ENCODE results near the gene MCM9. TPM values are rescaled to one million over a fixed set of nuclear protein-coding genes. Genes with fewer than 3 reads are reported as not detected.
"Not testable (repeated sequence)": the region's sequence is repeated elsewhere in the genome, so short reads cannot be mapped to it uniquely, and the experiment has no call there.

The MCM9 gene
- polyA plus RNA-seq, 4 donors: 3.1 to 18.9 (median 4.4) TPM

DNA sequence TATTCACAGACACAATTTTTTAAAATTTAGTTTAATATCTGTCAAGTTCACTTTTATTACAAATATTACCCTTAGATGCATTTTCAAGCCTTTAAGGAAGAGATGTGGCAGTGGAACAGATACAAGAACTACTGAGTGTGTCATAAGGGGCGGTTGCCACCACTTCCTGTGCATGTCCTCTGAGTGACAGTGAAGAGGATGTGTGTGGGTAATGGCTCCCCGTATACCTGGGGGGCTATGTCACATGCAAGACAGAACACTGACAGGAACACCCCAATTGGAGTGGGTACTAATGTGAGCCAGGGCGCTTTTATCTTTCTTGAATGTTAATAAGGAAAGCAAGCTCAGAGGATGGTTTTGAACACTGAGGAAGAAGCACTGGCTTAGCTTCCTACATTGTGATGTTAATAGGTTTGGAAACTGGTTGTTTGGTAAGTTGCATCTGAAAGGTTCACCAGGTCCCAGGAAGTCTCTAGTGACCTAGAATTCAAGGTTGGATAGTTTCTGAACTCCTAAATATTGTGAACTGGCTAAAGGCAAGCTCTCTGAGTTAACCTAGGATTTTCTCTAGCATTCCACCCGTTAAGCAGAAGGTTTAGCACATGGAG, 124.4 kb downstream of the MCM9 start:
- 66 to 87% (median 75%) methylated on average over 4 of the region's 4 CpGs for WGBS, 3 donors
- peaks cover 0 to 7% (median 4%) of the 10 kb centered on the region in 3 donors for H3K36me3 ChIP-seq (ENCODE audit: control insufficient read depth in 3 of 3, insufficient read depth in 2 of 3, low read depth in 1 of 3, low read length in 3 of 3)
- no peak overlapping the region for H3K27ac ChIP-seq (ENCODE audit: low read depth in 1 of 3, low read length in 2 of 3)
- H3K4me3 ChIP-seq (ENCODE audit: low read depth in 1 of 3, low read length in 3 of 3): no peak overlapping the region
- H3K9me3 ChIP-seq (ENCODE audit: control insufficient read depth in 2 of 2, insufficient read depth in 1 of 2, low read depth in 1 of 2, low read length in 1 of 2): no peaks in the 10 kb centered on the region
- H3K27me3 ChIP-seq (ENCODE audit: control insufficient read depth in 3 of 3, insufficient read depth in 3 of 3, low read length in 3 of 3): no peaks in the 10 kb centered on the region
- peak in 1 of 2 donors; percentile 69 for DNase-seq
- H3K4me1 ChIP-seq (ENCODE audit: control insufficient read depth in 3 of 3, insufficient read depth in 2 of 3, low read depth in 1 of 3, low read length in 2 of 3): peaks cover 0 to 2% (median 0%) of the 10 kb centered on the region in 3 donors
- no peak for FAIRE-seq

DNA sequence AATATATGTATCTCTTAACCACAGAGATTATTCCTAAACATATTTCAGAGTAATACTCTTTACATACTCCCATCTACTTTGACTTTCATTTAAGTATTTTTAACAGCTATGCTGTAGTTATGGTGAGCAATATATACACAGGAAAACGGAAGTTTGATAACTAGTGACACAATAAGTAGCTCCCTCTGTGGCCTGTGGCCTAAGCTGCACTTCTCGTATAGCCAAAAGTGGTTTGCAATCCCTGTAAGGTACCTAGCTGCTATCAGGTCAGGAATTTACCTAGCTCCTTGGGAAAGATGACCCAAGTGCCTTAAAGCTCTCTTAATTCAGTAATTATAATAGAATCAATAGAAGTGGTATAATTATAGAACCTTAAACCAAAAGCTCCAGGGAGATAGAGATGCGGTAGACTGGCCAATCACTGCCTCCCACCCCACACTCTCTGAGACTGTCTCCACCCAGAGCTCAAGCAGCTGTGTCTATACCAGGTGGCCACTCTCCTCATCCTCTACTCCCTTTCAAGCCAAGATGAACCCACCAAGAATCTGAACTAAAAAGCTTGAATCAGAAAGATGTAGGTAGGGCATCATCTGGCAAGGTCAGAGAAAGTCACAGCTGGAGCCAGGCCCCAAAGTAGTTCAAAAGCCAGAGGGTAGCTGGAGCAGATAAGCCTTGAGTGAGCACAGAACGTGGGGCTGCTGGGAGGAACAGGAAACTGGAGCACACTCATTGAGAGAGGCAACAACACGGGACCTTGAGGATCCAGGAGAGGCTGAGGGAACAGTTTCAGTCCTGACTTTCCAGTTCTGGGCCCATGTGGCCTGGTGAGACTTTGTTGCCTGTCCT, 125.9 kb downstream of the MCM9 start:
- Histone ChIP-seq H3K4me1 (ENCODE audit: control insufficient read depth in 3 of 3, insufficient read depth in 2 of 3, low read depth in 1 of 3, low read length in 2 of 3) (peaks cover 0 to 2% (median 0%) of the 10 kb centered on the region in 3 donors), H3K27ac (ENCODE audit: low read depth in 1 of 3, low read length in 2 of 3) (peak overlapping the region in 2 of 3 donors; percentile 22 to 51), H3K27me3 (ENCODE audit: control insufficient read depth in 3 of 3, insufficient read depth in 3 of 3, low read length in 3 of 3) (no peaks in the 10 kb centered on the region), H3K36me3 (ENCODE audit: control insufficient read depth in 3 of 3, insufficient read depth in 2 of 3, low read depth in 1 of 3, low read length in 3 of 3) (no peaks in the 10 kb centered on the region), H3K9me3 (ENCODE audit: control insufficient read depth in 2 of 2, insufficient read depth in 1 of 2, low read depth in 1 of 2, low read length in 1 of 2) (no peaks in the 10 kb centered on the region), H3K4me3 (ENCODE audit: low read depth in 1 of 3, low read length in 3 of 3) (no peak overlapping the region)
- DNase-seq (peak in 1 of 2 donors; percentile 30), FAIRE-seq (no peak)
- WGBS, 3 donors: 65 to 72% (median 65%) methylated on average over 5 of the region's 5 CpGs

DNA sequence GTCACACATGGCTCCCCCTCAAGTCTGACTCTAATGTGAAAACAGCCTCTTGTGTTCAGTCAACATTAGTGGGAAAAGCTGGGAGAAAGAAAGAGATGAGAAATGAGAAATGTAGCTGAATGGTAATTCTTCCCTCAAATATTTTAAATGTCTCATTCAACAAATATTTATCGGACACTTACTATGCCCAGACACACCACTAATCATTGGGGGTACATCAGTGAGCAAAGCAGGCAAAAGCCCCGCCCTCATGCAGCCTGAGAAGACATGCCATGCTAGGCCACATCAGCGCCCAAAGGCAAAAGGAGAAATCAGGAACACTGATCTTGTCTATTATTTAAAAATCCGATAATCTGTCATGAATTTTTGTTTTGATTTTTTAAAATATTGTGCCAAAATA, 130.9 kb downstream of the MCM9 start:
- no peak for FAIRE-seq
- no peak overlapping the region for H3K4me3 ChIP-seq (ENCODE audit: low read depth in 1 of 3, low read length in 3 of 3)
- no peaks in the 10 kb centered on the region for H3K27me3 ChIP-seq (ENCODE audit: control insufficient read depth in 3 of 3, insufficient read depth in 3 of 3, low read length in 3 of 3)
- WGBS, 3 donors: 88 to 92% (median 90%) methylated on average over 4 of the region's 4 CpGs
- DNase-seq: no peak
- H3K36me3 ChIP-seq (ENCODE audit: control insufficient read depth in 3 of 3, insufficient read depth in 2 of 3, low read depth in 1 of 3, low read length in 3 of 3): no peaks in the 10 kb centered on the region
- H3K27ac ChIP-seq (ENCODE audit: low read depth in 1 of 3, low read length in 2 of 3): no peak overlapping the region
- H3K9me3 ChIP-seq (ENCODE audit: control insufficient read depth in 2 of 2, insufficient read depth in 1 of 2, low read depth in 1 of 2, low read length in 1 of 2): no peaks in the 10 kb centered on the region
- peaks cover 0 to 3% (median 2%) of the 10 kb centered on the region in 3 donors for H3K4me1 ChIP-seq (ENCODE audit: control insufficient read depth in 3 of 3, insufficient read depth in 2 of 3, low read depth in 1 of 3, low read length in 2 of 3)

DNA sequence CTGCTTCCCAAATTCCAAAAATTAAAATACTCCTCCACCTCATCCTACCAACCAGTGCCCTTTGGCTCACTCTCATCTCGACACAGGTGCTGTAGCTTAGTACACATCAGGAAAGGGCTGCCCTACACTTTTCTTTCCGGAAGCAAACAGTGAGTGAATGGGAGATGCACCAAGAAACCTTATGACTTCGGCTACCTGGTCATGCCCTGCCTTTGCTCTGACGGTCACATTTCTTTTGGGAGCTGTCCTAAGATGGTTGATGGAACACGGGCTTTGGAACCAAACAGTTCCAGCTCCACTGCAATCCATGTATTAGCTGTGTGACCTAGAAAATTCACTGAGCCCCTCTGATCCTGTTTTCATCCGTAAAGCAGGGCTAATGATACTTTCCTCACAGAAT, 133.7 kb downstream of the MCM9 start:
- DNase-seq: no peak
- no peak for FAIRE-seq
- H3K36me3 ChIP-seq (ENCODE audit: control insufficient read depth in 3 of 3, insufficient read depth in 2 of 3, low read depth in 1 of 3, low read length in 3 of 3): no peaks in the 10 kb centered on the region
- H3K4me1 ChIP-seq (ENCODE audit: control insufficient read depth in 3 of 3, insufficient read depth in 2 of 3, low read depth in 1 of 3, low read length in 2 of 3): peaks cover 0 to 3% (median 2%) of the 10 kb centered on the region in 3 donors
- H3K4me3 ChIP-seq (ENCODE audit: low read depth in 1 of 3, low read length in 3 of 3): no peak overlapping the region
- H3K27me3 ChIP-seq (ENCODE audit: control insufficient read depth in 3 of 3, insufficient read depth in 3 of 3, low read length in 3 of 3): no peaks in the 10 kb centered on the region
- 90 to 96% (median 95%) methylated on average over 6 of the region's 6 CpGs for WGBS, 3 donors
- H3K9me3 ChIP-seq (ENCODE audit: control insufficient read depth in 2 of 2, insufficient read depth in 1 of 2, low read depth in 1 of 2, low read length in 1 of 2): peaks cover 0 to under 1% of the 10 kb centered on the region in 2 donors
- no peak overlapping the region for H3K27ac ChIP-seq (ENCODE audit: low read depth in 1 of 3, low read length in 2 of 3)

DNA sequence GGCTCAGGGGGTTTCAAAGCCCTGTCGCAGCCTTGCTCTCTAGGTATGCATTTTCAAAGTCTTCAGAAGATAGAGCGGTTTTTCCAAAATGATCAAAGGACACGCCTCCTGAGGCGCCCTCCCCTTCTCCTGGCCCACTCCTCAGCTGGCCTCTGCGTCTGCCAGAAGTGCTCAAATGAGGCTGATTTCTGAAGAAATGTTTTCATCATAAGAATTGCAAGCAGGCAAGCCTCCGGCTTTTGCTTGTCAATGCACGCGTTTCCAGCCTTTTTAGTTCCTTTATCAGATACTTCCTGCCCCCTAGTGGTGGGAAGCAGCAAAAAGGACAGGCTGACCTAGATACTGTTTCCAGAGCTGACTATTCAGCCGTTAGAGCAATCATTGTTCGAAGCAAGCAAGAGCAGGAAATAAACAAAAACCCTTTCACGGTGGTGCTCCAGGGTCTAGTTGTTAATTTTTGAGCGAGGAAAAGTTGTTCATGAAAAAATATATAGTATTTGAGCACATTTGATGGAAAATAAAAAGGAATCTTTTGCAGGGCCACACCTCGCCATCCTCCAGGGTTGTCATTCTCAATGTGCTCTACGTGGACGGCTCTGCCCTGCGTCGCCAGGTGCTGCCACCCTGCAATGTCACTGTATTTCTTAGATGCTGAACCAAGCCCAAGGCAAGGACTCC, 134.4 kb downstream of the MCM9 start:
- DNase-seq (peak; percentile 83), FAIRE-seq (no peak)
- WGBS, 3 donors: 10 to 21% (median 17%) methylated on average over 17 of the region's 17 CpGs

DNA sequence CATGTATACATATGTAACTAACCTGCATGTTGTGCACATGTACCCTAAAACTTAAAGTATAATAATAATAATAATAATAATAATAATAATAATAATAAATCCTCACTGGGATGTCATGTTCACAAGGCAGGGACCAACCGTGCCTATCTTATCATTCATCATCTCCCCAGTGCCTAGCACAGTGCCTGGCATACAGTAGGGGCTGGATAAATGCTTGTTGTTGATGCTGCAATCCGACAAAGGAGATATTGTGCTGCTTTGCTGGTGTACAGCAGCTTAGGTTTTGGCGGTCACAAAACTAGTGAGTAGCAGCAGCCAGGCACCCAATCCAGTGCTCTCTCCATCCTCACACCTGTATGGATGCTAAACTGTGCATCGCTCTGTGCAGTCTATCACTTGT, 135.1 kb downstream of the MCM9 start:
- H3K4me3 ChIP-seq (ENCODE audit: low read depth in 1 of 3, low read length in 3 of 3): no peak overlapping the region
- H3K27ac ChIP-seq (ENCODE audit: low read depth in 1 of 3, low read length in 2 of 3): no peak overlapping the region
- H3K36me3 ChIP-seq (ENCODE audit: control insufficient read depth in 3 of 3, insufficient read depth in 2 of 3, low read depth in 1 of 3, low read length in 3 of 3): no peaks in the 10 kb centered on the region
- H3K27me3 ChIP-seq (ENCODE audit: control insufficient read depth in 3 of 3, insufficient read depth in 3 of 3, low read length in 3 of 3): no peaks in the 10 kb centered on the region
- H3K9me3 ChIP-seq (ENCODE audit: control insufficient read depth in 2 of 2, insufficient read depth in 1 of 2, low read depth in 1 of 2, low read length in 1 of 2): peaks cover 0 to 4% of the 10 kb centered on the region in 2 donors
- FAIRE-seq (no peak), DNase-seq (no peak)
- WGBS, 3 donors: 87 to 92% (median 87%) methylated on average over 4 of the region's 4 CpGs
- H3K4me1 ChIP-seq (ENCODE audit: control insufficient read depth in 3 of 3, insufficient read depth in 2 of 3, low read depth in 1 of 3, low read length in 2 of 3): peaks cover 0 to 3% (median 2%) of the 10 kb centered on the region in 3 donors

More for the DNA sequence above, 134.4 kb downstream of the MCM9 start:
- no peak overlapping the region for H3K4me3 ChIP-seq (ENCODE audit: low read depth in 1 of 3, low read length in 3 of 3)
- H3K27me3 ChIP-seq (ENCODE audit: control insufficient read depth in 3 of 3, insufficient read depth in 3 of 3, low read length in 3 of 3): no peaks in the 10 kb centered on the region
- H3K27ac ChIP-seq (ENCODE audit: low read depth in 1 of 3, low read length in 2 of 3): no peak overlapping the region
- no peaks in the 10 kb centered on the region for H3K36me3 ChIP-seq (ENCODE audit: control insufficient read depth in 3 of 3, insufficient read depth in 2 of 3, low read depth in 1 of 3, low read length in 3 of 3)
- peaks cover 0 to 4% of the 10 kb centered on the region in 2 donors for H3K9me3 ChIP-seq (ENCODE audit: control insufficient read depth in 2 of 2, insufficient read depth in 1 of 2, low read depth in 1 of 2, low read length in 1 of 2)
- H3K4me1 ChIP-seq (ENCODE audit: control insufficient read depth in 3 of 3, insufficient read depth in 2 of 3, low read depth in 1 of 3, low read length in 2 of 3): peaks cover 0 to 3% (median 2%) of the 10 kb centered on the region in 3 donors

DNA sequence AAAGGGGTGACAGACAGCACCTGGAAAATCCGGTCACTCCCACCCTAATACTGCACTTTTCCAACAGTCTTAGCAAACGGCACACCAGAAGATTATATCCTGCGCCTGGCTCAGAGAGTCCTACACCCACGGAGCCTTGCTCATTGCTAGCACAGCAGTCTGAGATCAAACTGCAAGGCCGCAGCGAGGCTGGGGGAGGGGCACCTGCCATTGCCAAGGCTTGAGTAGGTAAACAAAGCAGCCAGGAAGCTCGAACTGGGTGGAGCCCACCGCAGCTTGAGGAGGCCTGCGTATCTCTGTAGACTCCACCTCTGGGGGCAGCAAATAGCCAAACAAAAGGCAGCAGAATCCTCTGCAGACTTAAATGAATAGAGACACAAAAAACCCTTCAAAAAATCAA, 138.4 kb downstream of the MCM9 start:
- not testable (repeated sequence) for H3K27me3 ChIP-seq (ENCODE audit: control insufficient read depth in 3 of 3, insufficient read depth in 3 of 3, low read length in 3 of 3); H3K9me3 ChIP-seq (ENCODE audit: control insufficient read depth in 2 of 2, insufficient read depth in 1 of 2, low read depth in 1 of 2, low read length in 1 of 2); H3K4me3 ChIP-seq (ENCODE audit: low read depth in 1 of 3, low read length in 3 of 3); H3K4me1 ChIP-seq (ENCODE audit: control insufficient read depth in 3 of 3, insufficient read depth in 2 of 3, low read depth in 1 of 3, low read length in 2 of 3); H3K27ac ChIP-seq (ENCODE audit: low read depth in 1 of 3, low read length in 2 of 3); H3K36me3 ChIP-seq (ENCODE audit: control insufficient read depth in 3 of 3, insufficient read depth in 2 of 3, low read depth in 1 of 3, low read length in 3 of 3); FAIRE-seq
- DNase-seq: peak in 1 of 2 donors; percentile 37
- 52 to 72% (median 62%) methylated on average over 9 of the region's 9 CpGs for WGBS, 3 donors

DNA sequence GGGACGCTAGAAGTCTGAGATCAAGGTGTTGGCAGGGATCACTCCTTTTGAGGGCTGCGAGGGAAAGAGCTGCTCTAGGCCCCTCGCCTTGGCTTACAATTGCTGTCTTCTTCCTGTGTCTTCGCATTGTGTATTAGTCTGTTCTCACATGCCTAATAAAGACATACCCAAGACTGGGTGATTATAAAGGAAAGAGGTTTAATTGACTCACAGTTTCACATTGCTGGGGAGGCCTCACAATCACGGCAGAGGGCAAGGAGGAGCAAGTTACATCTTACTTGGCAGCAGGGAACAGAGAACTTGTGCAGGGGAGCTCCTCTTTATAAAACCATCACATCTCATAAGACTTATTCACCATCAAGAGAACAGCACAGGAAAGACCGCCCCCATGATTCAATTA, 143.5 kb downstream of the MCM9 start:
- FAIRE-seq (no peak), DNase-seq (no peak)
- H3K27ac ChIP-seq (ENCODE audit: low read depth in 1 of 3, low read length in 2 of 3): no peak overlapping the region
- H3K36me3 ChIP-seq (ENCODE audit: control insufficient read depth in 3 of 3, insufficient read depth in 2 of 3, low read depth in 1 of 3, low read length in 3 of 3): no peaks in the 10 kb centered on the region
- H3K27me3 ChIP-seq (ENCODE audit: control insufficient read depth in 3 of 3, insufficient read depth in 3 of 3, low read length in 3 of 3): no peaks in the 10 kb centered on the region
- peaks cover 0 to 4% of the 10 kb centered on the region in 2 donors for H3K9me3 ChIP-seq (ENCODE audit: control insufficient read depth in 2 of 2, insufficient read depth in 1 of 2, low read depth in 1 of 2, low read length in 1 of 2)
- H3K4me1 ChIP-seq (ENCODE audit: control insufficient read depth in 3 of 3, insufficient read depth in 2 of 3, low read depth in 1 of 3, low read length in 2 of 3): no peaks in the 10 kb centered on the region
- WGBS, 3 donors: 87 to 94% (median 93%) methylated on average over 6 of the region's 6 CpGs
- H3K4me3 ChIP-seq (ENCODE audit: low read depth in 1 of 3, low read length in 3 of 3): no peak overlapping the region
